ENCODE measurements around the gene TDRD6.

GRCh38 chr6:46746696-46747095 is 59.0 kb downstream of the TDRD6 start, which contains the start of gene ANKRD66:
- TF ChIP-seq, protein P1, sequence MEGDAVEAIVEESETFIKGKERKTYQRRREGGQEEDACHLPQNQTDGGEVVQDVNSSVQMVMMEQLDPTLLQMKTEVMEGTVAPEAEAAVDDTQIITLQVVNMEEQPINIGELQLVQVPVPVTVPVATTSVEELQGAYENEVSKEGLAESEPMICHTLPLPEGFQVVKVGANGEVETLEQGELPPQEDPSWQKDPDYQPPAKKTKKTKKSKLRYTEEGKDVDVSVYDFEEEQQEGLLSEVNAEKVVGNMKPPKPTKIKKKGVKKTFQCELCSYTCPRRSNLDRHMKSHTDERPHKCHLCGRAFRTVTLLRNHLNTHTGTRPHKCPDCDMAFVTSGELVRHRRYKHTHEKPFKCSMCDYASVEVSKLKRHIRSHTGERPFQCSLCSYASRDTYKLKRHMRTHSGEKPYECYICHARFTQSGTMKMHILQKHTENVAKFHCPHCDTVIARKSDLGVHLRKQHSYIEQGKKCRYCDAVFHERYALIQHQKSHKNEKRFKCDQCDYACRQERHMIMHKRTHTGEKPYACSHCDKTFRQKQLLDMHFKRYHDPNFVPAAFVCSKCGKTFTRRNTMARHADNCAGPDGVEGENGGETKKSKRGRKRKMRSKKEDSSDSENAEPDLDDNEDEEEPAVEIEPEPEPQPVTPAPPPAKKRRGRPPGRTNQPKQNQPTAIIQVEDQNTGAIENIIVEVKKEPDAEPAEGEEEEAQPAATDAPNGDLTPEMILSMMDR (IDR thresholded peaks at IDR 0.05), result no peak
- no peak for TF ChIP-seq POLR2AphosphoS5 (IDR thresholded peaks at IDR 0.05; ENCODE audit: low read depth, low read length)
- TF ChIP-seq, protein P2, sequence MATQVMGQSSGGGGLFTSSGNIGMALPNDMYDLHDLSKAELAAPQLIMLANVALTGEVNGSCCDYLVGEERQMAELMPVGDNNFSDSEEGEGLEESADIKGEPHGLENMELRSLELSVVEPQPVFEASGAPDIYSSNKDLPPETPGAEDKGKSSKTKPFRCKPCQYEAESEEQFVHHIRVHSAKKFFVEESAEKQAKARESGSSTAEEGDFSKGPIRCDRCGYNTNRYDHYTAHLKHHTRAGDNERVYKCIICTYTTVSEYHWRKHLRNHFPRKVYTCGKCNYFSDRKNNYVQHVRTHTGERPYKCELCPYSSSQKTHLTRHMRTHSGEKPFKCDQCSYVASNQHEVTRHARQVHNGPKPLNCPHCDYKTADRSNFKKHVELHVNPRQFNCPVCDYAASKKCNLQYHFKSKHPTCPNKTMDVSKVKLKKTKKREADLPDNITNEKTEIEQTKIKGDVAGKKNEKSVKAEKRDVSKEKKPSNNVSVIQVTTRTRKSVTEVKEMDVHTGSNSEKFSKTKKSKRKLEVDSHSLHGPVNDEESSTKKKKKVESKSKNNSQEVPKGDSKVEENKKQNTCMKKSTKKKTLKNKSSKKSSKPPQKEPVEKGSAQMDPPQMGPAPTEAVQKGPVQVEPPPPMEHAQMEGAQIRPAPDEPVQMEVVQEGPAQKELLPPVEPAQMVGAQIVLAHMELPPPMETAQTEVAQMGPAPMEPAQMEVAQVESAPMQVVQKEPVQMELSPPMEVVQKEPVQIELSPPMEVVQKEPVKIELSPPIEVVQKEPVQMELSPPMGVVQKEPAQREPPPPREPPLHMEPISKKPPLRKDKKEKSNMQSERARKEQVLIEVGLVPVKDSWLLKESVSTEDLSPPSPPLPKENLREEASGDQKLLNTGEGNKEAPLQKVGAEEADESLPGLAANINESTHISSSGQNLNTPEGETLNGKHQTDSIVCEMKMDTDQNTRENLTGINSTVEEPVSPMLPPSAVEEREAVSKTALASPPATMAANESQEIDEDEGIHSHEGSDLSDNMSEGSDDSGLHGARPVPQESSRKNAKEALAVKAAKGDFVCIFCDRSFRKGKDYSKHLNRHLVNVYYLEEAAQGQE (IDR thresholded peaks at IDR 0.05; ENCODE audit: insufficient read depth in 1 of 2, low read depth in 2 of 2, low read length in 1 of 2), result no peak
- no peak for TF ChIP-seq SIN3A (IDR thresholded peaks at IDR 0.05; ENCODE audit: borderline replicate concordance, insufficient read depth, low read depth, low read length)
- TF ChIP-seq TCF7L2 (IDR thresholded peaks at IDR 0.05; ENCODE audit: low read depth, low read length), result no peak

All from Panc1 (cell line).